Femur (tissue), 1 donor: ENCODE data around the gene DDX20.

ENCODE experiments used
- DNase-seq: peaks from one replicate; pipeline ENCODE4 v3.0.0-alpha.2; 2017

The DDX20 gene

GRCh38 chr1:111749628-111750027 is 6.1 kb upstream of the DDX20 start:
- DNase-seq = no peak

- no peak for DNase-seq
These were observed 4.8 kb upstream of the DDX20 start for GRCh38 chr1:111750856-111751255.

GRCh38 chr1:111751906-111752575 is 3.7 kb upstream of the DDX20 start:
- DNase-seq = no peak

- peak; percentile 71 for DNase-seq
These were observed 744 bp upstream of the DDX20 start for GRCh38 chr1:111754984-111755330.

GRCh38 chr1:111756124-111756513 is 418 bp downstream of the DDX20 start:
- no peak for DNase-seq

GRCh38 chr1:111758373-111758772 is 2.7 kb downstream of the DDX20 start:
- no peak for DNase-seq

GRCh38 chr1:111761717-111762116 is 6.0 kb downstream of the DDX20 start:
- DNase-seq = no peak

GRCh38 chr1:111762332-111762731 is 6.6 kb downstream of the DDX20 start:
- DNase-seq = no peak

- no peak for DNase-seq
These were observed 12.3 kb downstream of the DDX20 start for GRCh38 chr1:111768023-111768422.

- no peak for DNase-seq
These were observed 12.9 kb downstream of the DDX20 start for GRCh38 chr1:111768625-111769024.

GRCh38 chr1:111769517-111770146 is 13.9 kb downstream of the DDX20 start:
- peak; percentile 45 for DNase-seq

- no peak for DNase-seq
These were observed 15.2 kb downstream of the DDX20 start for GRCh38 chr1:111770916-111771315.

GRCh38 chr1:111775966-111776365 is 20.3 kb downstream of the DDX20 start:
- DNase-seq = no peak

- DNase-seq = no peak
These were observed 20.7 kb downstream of the DDX20 start for GRCh38 chr1:111776391-111776790.

GRCh38 chr1:111776861-111777260 is 21.2 kb downstream of the DDX20 start:
- no peak for DNase-seq

GRCh38 chr1:111777301-111777700 is 21.6 kb downstream of the DDX20 start:
- DNase-seq = no peak

GRCh38 chr1:111778066-111778465 is 22.4 kb downstream of the DDX20 start:
- DNase-seq = no peak

GRCh38 chr1:111778541-111779051 is 22.9 kb downstream of the DDX20 start:
- no peak for DNase-seq

GRCh38 chr1:111779546-111779945 is 23.8 kb downstream of the DDX20 start:
- no peak for DNase-seq

- no peak for DNase-seq
These were observed 28.7 kb downstream of the DDX20 start for GRCh38 chr1:111784273-111784901.

GRCh38 chr1:111786669-111787207 is 31.0 kb downstream of the DDX20 start:
- no peak for DNase-seq

- DNase-seq = no peak
These were observed 33.4 kb downstream of the DDX20 start for GRCh38 chr1:111789142-111789541.

- no peak for DNase-seq
These were observed 34.1 kb downstream of the DDX20 start for GRCh38 chr1:111789666-111790316.
